Neuronal stem cell (in vitro differentiated cells): Measurements from ENCODE around the gene CFAP69.

Source experiments
- DNase-seq: peaks from one replicate; pipeline ENCODE4 v3.0.0-alpha.2; 2013; ENCODE audit warnings: low spot score
- H2AFZ ChIP-seq: one replicate; pipeline ENCODE4 v1.6.1; 2013; ENCODE audit warnings: mild to moderate bottlenecking, low read length, inconsistent platforms
- H2AK5ac ChIP-seq: 2 replicates; pipeline ENCODE4 v1.6.1; 2013; ENCODE audit warnings: low read depth, mild to moderate bottlenecking, inconsistent platforms, low read length, moderate library complexity, mixed read lengths
- H2BK120ac ChIP-seq: 2 replicates; pipeline ENCODE4 v1.6.1; 2013; ENCODE audit warnings: low read depth, mild to moderate bottlenecking, inconsistent platforms, low read length, moderate library complexity, mixed read lengths
- H2BK12ac ChIP-seq: one replicate; pipeline ENCODE4 v1.6.1; 2013; ENCODE audit warnings: low read length, inconsistent platforms
- H2BK15ac ChIP-seq: 2 replicates; pipeline ENCODE4 v1.6.1; 2013; ENCODE audit warnings: mild to moderate bottlenecking, low read length, inconsistent platforms, mixed read lengths
- H2BK5ac ChIP-seq: one replicate; pipeline ENCODE4 v1.6.1; 2013; ENCODE audit warnings: inconsistent platforms, mild to moderate bottlenecking, low read length, moderate library complexity
- H3K14ac ChIP-seq: one replicate; pipeline ENCODE4 v1.6.1; 2013; ENCODE audit warnings: low read length, inconsistent platforms
- H3K18ac ChIP-seq: 2 replicates; pipeline ENCODE4 v1.6.1; 2013; ENCODE audit warnings: low read length, inconsistent platforms
- H3K23ac ChIP-seq: 2 replicates; pipeline ENCODE4 v1.6.1; 2013; ENCODE audit warnings: low read depth, mild to moderate bottlenecking, mixed read lengths, low read length, inconsistent platforms; ENCODE audit not compliant: poor library complexity
- H3K27ac ChIP-seq: replicated peaks from 3 replicates; pipeline ENCODE4 v1.5.1; 2013; ENCODE audit warnings: low read length, inconsistent platforms
- H3K27me3 ChIP-seq, 3 experiments: 2 replicates each; pipeline ENCODE4 v1.6.1; 2013; ENCODE audit warnings: low read length in 3 of 3, mild to moderate bottlenecking in 2 of 3, inconsistent platforms in 1 of 3, low read depth in 1 of 3, mixed read lengths in 1 of 3, moderate library complexity in 1 of 3; ENCODE audit not compliant: control insufficient read depth in 3 of 3, insufficient read depth in 3 of 3
- H3K36me3 ChIP-seq, 2 donors: replicated peaks in 1 of 2; 2 replicates each; pipeline ENCODE4 v1.6.1; 2013; ENCODE audit warnings: low read length in 2 of 2; ENCODE audit not compliant: control insufficient read depth in 2 of 2, insufficient read depth in 2 of 2
- H3K4ac ChIP-seq: 2 replicates; pipeline ENCODE4 v1.6.1; 2013; ENCODE audit warnings: inconsistent platforms, mild to moderate bottlenecking, low read length, moderate library complexity
- H3K4me1 ChIP-seq, 2 donors: 1 replicate in 1 of 2; 2 replicates in 1 of 2; pipeline ENCODE4 v1.6.1; 2013; ENCODE audit warnings: low read length in 2 of 2, low read depth in 1 of 2; ENCODE audit not compliant: control insufficient read depth in 2 of 2, insufficient read depth in 1 of 2
- H3K4me2 ChIP-seq: one replicate; pipeline ENCODE4 v1.6.1; 2013; ENCODE audit warnings: mild to moderate bottlenecking, low read length, inconsistent platforms; ENCODE audit not compliant: insufficient read depth, poor library complexity, severe bottlenecking
- H3K4me3 ChIP-seq, 2 donors: 2 replicates each; pipeline ENCODE4 v1.5.1; 2013; ENCODE audit warnings: low read length in 2 of 2, mild to moderate bottlenecking in 2 of 2, inconsistent platforms in 1 of 2, moderate library complexity in 1 of 2
- H3K79me1 ChIP-seq: one replicate; pipeline ENCODE4 v1.6.1; 2013; ENCODE audit warnings: low read depth, mild to moderate bottlenecking, inconsistent platforms, low read length, moderate library complexity
- H3K9ac ChIP-seq: one replicate; pipeline ENCODE4 v1.6.1; 2013; ENCODE audit warnings: mild to moderate bottlenecking, low read depth, low read length, inconsistent platforms; ENCODE audit not compliant: poor library complexity
- H3K9me3 ChIP-seq, 2 donors: replicated peaks in 1 of 2; 2 replicates each; pipeline versions ENCODE3 to v1.6.1; 2013; ENCODE audit warnings: low read length in 2 of 2, mild to moderate bottlenecking in 2 of 2, inconsistent platforms in 1 of 2, low read depth in 1 of 2, mixed read lengths in 1 of 2, moderate library complexity in 1 of 2; ENCODE audit not compliant: control insufficient read depth in 2 of 2, insufficient read depth in 1 of 2
- H4K8ac ChIP-seq: one replicate; pipeline ENCODE4 v1.6.1; 2013; ENCODE audit warnings: low read depth, mild to moderate bottlenecking, inconsistent platforms, low read length, moderate library complexity
- H4K91ac ChIP-seq: one replicate; pipeline ENCODE4 v1.6.1; 2013; ENCODE audit warnings: low read length, low read depth, mild to moderate bottlenecking, inconsistent platforms; ENCODE audit not compliant: poor library complexity
- WGBS, 2 donors: extraction: QIAGEN DNeasy Blood & Tissue Kit; methylation state at CpG; one replicate each; pipeline ENCODE4 v1.1.7; 2013; ENCODE audit warnings: missing lambda C conversion rate in 2 of 2, mixed read lengths in 1 of 2; ENCODE audit not compliant: insufficient read length in 2 of 2, insufficient replicate concordance in 1 of 2; ENCODE audit errors: extremely low coverage in 2 of 2; 5-methylcytosine and 5-hydroxymethylcytosine counted together

The CFAP69 gene

GRCh38 chr7:90232430-90232829 lies 12.5 kb upstream of the CFAP69 start:
- H3K4me2 ChIP-seq = no peak overlapping the region
- no peak for DNase-seq
- H3K9ac ChIP-seq = no peak overlapping the region
- no peaks in the 10 kb centered on the region for H3K9me3 ChIP-seq
- H2BK5ac ChIP-seq = no peak overlapping the region
- no peak overlapping the region for H2BK12ac ChIP-seq
- WGBS, 2 donors = no CpG with 5 or more reads among the region's 5 CpGs
- H3K79me1 ChIP-seq = no peaks in the 10 kb centered on the region
- H3K18ac ChIP-seq = no peak overlapping the region
- no peak overlapping the region for H2BK120ac ChIP-seq
- no peak overlapping the region for H2AFZ ChIP-seq
- no peaks in the 10 kb centered on the region for H3K27me3 ChIP-seq
- no peak overlapping the region for H3K14ac ChIP-seq
- no peak overlapping the region for H3K4ac ChIP-seq
- no peaks in the 10 kb centered on the region for H3K36me3 ChIP-seq
- no peak overlapping the region for H4K8ac ChIP-seq
- no peak overlapping the region for H3K27ac ChIP-seq
- H4K91ac ChIP-seq = no peak overlapping the region
- H2AK5ac ChIP-seq = no peak overlapping the region
- H3K23ac ChIP-seq = no peak overlapping the region
- no peak overlapping the region for H2BK15ac ChIP-seq
- H3K4me3 ChIP-seq = no peak overlapping the region
- H3K4me1 ChIP-seq = peaks cover 0 to 2% of the 10 kb centered on the region in 2 donors

- Histone ChIP-seq H3K4ac (no peak overlapping the region), H4K91ac (no peak overlapping the region), H2BK120ac (no peak overlapping the region), H2AK5ac (no peak overlapping the region), H3K14ac (no peak overlapping the region), H2BK15ac (no peak overlapping the region), H2BK12ac (no peak overlapping the region), H2BK5ac (no peak overlapping the region), H3K27ac (no peak overlapping the region), H3K9me3 (no peaks in the 10 kb centered on the region), H3K4me2 (no peak overlapping the region), H4K8ac (no peak overlapping the region), H3K27me3 (no peaks in the 10 kb centered on the region), H3K36me3 (no peaks in the 10 kb centered on the region), H3K79me1 (no peaks in the 10 kb centered on the region), H3K4me1 (peaks cover 0 to 2% of the 10 kb centered on the region in 2 donors), H3K18ac (no peak overlapping the region), H3K23ac (no peak overlapping the region), H3K4me3 (no peak overlapping the region), H3K9ac (no peak overlapping the region), H2AFZ (no peak overlapping the region)
- no peak for DNase-seq
- no CpG with 5 or more reads among the region's 6 CpGs for WGBS, 2 donors
These were observed 11.4 kb upstream of the CFAP69 start for GRCh38 chr7:90233569-90233968.

- Histone ChIP-seq H2BK120ac (no peak overlapping the region), H4K8ac (no peak overlapping the region), H3K9me3 (no peaks in the 10 kb centered on the region), H3K27me3 (no peaks in the 10 kb centered on the region), H3K27ac (no peak overlapping the region), H2AK5ac (no peak overlapping the region), H4K91ac (no peak overlapping the region), H2BK5ac (no peak overlapping the region), H2AFZ (no peak overlapping the region), H3K9ac (no peak overlapping the region), H3K4me3 (no peak overlapping the region), H3K23ac (no peak overlapping the region), H3K18ac (no peak overlapping the region), H3K4ac (no peak overlapping the region), H3K79me1 (no peaks in the 10 kb centered on the region), H2BK15ac (no peak overlapping the region), H3K4me2 (no peak overlapping the region), H3K36me3 (no peaks in the 10 kb centered on the region), H3K14ac (no peak overlapping the region), H2BK12ac (no peak overlapping the region), H3K4me1 (peaks cover 0 to 2% of the 10 kb centered on the region in 2 donors)
- no CpG with 5 or more reads among the region's 1 CpG for WGBS, 2 donors
- no peak for DNase-seq
These were observed 8.2 kb upstream of the CFAP69 start for GRCh38 chr7:90236721-90237289.

- Histone ChIP-seq H3K9ac (no peak overlapping the region), H2BK12ac (no peak overlapping the region), H3K4ac (no peak overlapping the region), H2AK5ac (no peak overlapping the region), H3K36me3 (no peaks in the 10 kb centered on the region), H2BK15ac (no peak overlapping the region), H2AFZ (no peak overlapping the region), H3K14ac (no peak overlapping the region), H3K4me2 (no peak overlapping the region), H3K4me1 (peaks cover 2 to 3% of the 10 kb centered on the region in 2 donors), H2BK5ac (no peak overlapping the region), H3K79me1 (no peaks in the 10 kb centered on the region), H3K18ac (no peak overlapping the region), H2BK120ac (no peak overlapping the region), H4K91ac (no peak overlapping the region), H3K4me3 (peak overlapping the region in 1 of 2 donors; percentile 55), H3K23ac (no peak overlapping the region), H3K9me3 (no peaks in the 10 kb centered on the region), H3K27ac (no peak overlapping the region), H3K27me3 (no peaks in the 10 kb centered on the region), H4K8ac (no peak overlapping the region)
- no CpG with 5 or more reads among the region's 2 CpGs for WGBS, 2 donors
- DNase-seq = no peak
These were observed 7.0 kb upstream of the CFAP69 start for GRCh38 chr7:90238022-90238421.
